Inferior parietal cortex (tissue), 1 donor: ENCODE measurements around the gene TIMM29.
"Not testable (repeated sequence)": the region's sequence is repeated elsewhere in the genome, so short reads cannot be mapped to it uniquely, and the experiment has no call there.

Experiments used
- DNase-seq: peaks from one replicate; pipeline ENCODE4 v3.0.0-alpha.2; 2016; ENCODE audit errors: extremely low spot score

The TIMM29 gene

DNA sequence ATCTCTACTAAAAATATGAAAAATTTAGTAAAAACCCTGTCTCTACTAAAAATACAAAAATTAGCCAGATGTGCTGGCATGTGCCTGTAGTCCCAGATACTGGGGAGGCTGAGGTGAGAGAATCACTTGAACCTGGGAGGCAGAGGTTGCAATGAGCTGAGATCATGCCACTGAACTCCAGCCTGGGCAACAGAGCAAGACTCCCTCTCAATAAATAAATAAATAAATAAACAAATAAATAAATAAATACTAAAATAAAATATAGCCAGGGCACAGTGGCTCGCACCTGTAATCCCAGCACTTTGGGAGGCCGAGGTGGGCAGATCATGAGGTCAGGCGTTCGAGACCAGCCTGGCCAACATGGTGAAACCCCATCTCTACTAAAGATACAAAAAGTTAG, 14.8 kb downstream of the TIMM29 start:
- not testable (repeated sequence) for DNase-seq

DNA sequence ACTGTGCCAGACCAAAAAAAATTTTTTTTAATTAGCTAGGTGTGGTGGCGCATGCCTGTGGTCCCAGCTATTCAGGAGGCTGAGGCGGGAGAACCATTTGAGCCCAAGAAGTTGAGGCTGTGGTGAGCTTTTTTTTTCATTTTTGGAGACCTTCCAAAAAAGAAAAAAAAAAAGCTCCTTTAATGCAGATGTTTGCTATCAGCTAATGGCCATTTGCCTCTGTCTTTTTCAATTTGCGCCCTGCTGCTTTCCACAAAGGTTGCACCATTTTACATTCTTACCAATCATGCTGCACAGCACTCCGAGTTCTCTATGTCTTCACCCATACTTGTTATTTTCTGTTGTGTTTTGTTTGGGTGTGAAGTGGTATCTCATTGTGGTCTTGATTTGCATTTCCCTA, 16.7 kb downstream of the TIMM29 start:
- DNase-seq, result no peak

DNA sequence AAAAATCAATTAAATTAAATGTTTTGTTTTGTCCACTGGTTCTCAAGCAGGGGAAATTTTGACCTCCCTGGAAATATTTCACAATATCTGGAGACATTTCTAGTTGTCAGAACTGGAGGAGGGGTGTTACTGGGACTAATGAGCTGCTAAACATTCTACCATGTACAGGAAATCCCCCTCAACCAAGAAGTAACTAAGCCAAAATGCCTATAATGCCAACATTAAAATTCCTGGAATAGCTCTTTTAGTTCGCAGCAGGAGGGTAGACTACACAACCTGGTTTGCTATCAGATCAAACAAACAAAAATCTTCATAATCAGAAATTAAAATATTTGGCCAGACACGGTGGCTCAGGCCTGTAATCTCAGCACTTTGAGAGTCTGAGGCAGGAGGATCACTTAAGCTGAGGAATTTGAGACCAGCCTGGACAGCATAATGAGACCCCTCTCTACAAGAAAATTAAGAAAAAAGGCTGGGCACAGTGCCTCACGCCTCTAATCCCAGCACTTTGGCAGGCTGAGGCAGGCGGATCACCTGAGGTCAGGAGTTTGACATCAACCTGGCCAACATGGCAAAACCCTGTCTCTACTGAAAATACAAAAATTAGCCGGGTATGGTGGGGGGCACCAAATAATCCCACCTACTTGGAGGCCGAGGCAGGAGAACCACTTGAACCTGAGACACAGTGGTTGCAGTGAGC, 18.5 kb downstream of the TIMM29 start:
- no peak for DNase-seq

DNA sequence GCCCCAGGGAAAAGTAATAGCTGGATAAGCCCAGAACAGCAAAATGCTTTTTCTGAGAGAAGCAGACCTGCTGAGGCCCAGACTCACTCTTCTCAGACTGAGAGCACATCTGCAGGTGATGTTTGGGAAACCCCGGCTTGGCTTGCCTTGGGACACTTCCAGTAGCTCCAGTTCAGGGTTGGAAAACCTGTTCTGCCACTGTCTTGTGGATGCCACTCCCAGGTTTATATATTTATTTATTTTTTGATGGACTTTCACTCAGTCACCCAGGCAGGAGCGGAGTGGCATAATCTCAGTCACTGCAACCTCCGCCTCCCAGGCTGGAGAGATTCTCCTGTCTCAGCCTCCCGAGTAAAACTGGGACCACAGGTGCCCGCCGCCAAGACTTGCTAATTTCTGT, 24.2 kb downstream of the TIMM29 start:
- no peak for DNase-seq

DNA sequence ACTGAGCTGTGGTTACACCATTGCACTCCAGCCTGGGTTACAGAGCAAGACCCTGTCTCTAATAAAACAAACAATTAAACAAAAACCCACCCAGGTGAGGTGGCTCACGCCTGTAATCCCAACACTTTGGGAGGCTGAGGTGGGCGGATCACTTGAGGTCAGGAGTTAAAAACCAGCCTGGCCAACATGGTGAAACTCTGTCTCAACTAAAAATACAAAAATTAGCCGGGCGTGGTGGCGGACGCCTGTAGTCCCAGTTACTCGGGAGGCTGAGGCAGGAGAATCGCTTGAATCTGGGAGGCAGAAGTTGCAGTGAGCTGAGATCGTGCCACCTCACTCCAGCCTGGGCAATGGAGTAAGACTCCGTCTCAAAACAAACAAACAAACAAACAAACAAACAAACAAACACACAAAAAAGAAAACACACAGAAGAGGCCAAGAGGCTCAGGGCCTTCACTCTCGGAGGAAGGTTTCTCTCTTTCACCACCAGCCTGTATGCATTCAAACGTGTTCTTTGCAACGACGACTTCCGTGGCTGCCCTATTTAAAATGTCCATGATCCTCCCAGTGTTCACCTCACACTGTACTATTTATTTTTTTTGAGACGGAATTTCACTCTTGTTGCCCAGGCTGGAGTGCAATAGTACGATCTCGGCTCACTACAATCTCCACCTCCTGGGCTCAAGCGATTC, 30.8 kb downstream of the TIMM29 start:
- not testable (repeated sequence) for DNase-seq

DNA sequence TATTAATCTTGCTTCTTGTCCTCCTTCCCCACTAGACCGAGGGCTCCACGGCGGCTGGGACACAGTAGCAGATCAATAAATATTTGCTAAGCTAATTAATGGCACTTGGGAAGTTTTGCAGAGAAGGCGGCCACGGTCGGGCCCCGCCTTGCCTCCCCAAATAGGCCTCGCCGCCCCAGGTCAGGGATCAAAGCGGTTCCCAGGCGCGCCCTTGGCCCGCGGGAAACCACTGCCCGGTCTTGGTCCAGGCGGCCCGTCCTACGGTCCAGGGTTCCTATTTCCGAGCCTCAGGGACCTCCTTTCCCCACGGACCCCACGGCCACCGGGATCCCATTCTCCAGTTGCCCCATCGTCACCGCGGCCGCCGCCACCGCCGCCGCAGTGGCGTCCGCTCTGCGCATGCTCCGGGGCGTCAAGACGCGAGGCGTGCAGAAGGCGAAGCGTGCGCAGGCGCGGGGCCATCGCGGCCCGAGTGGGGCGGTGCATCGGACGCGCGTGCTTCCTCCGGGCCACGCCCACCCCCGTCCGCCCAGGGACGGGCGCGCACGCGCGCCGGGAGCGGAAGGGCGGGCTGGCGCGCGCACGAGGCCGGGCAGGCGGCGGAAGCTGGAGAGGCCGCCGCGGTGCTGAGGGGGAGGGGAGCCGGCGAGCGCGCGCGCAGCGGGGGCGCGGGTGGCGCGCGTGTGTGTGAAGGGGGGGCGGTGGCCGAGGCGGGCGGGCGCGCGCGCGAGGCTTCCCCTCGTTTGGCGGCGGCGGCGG, 31.9 kb downstream of the TIMM29 start, which contains the start of gene SMARCA4:
TSS of gene SMARCA4 (plus strand) at position 717 of the 759 bp plus-strand sequence. CDS start 23,122 bp downstream, outside the sequence.
- peak; percentile 96 for DNase-seq

- DNase-seq, result peak; percentile 14
Measured at GRCh38 chr19:10961073-10961860, 32.7 kb downstream of the TIMM29 start.

GRCh38 chr19:10962863-10963262, 34.3 kb downstream of the TIMM29 start:
- DNase-seq, result no peak

DNA sequence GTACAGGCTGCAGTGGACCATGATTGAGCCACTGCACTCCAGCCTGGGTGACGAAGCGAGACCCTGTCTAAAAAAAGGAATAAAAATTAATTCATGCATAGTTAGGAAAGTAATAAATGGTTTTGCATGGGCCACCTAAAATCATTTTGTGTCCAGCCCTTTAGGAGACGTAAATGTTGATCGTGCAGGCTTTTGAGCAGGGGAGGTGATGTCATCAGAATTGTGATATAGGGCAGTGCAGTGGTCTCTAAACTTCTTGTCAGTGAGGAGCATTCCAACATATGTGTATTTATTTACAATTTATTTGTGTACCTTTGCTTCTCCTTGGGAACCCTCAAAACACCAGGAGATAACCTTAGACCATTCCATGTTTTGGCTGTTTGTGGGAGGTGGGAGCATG, 35.3 kb downstream of the TIMM29 start:
- no peak for DNase-seq

- no peak for DNase-seq
Measured at GRCh38 chr19:10964903-10965302, 36.3 kb downstream of the TIMM29 start.

GRCh38 chr19:10965398-10965797, 36.8 kb downstream of the TIMM29 start:
- no peak for DNase-seq

DNA sequence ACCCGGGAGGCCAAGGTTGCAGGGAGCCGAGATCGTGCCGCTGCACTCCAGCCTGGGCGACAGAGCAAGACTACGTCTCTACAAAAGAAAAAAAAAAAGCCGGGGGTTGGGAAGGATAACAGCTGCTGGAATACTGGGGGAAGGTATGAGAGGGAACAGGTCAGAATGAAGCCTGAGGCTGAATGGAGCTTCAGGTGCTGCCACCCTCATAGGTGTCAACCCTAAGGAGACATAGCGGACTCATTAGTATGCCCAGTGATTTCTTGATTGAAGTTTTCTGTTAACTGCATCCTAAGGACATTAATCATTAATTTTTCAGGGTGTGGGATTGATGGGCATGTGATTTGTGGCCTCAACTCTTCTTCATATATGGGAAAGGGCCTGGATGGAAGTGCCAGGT, 38.2 kb downstream of the TIMM29 start:
- no peak for DNase-seq

- DNase-seq, result no peak
Measured at GRCh38 chr19:10968527-10969135, 40.0 kb downstream of the TIMM29 start.

- no peak for DNase-seq
Measured at GRCh38 chr19:10971107-10971726, 42.6 kb downstream of the TIMM29 start.

GRCh38 chr19:10975374-10976130, 46.9 kb downstream of the TIMM29 start:
- no peak for DNase-seq

- DNase-seq, result no peak
Measured at GRCh38 chr19:10976131-10976892, 47.7 kb downstream of the TIMM29 start.

- DNase-seq, result no peak
Measured at GRCh38 chr19:10977742-10978092, 49.1 kb downstream of the TIMM29 start.
